SH-SY5Y (cell line): Measurements from ENCODE around the gene LMNA.

Source experiments
- GATA2 ChIP-seq: IDR thresholded peaks from 2 replicates; pipeline ENCODE4 v1.6.1; 2011; ENCODE audit warnings: mild to moderate bottlenecking, low read depth, low read length
- GATA3 ChIP-seq: IDR thresholded peaks from 2 replicates; pipeline ENCODE4 v1.6.1; 2011; ENCODE audit warnings: low read depth, mild to moderate bottlenecking, low read length, moderate library complexity

DNA sequence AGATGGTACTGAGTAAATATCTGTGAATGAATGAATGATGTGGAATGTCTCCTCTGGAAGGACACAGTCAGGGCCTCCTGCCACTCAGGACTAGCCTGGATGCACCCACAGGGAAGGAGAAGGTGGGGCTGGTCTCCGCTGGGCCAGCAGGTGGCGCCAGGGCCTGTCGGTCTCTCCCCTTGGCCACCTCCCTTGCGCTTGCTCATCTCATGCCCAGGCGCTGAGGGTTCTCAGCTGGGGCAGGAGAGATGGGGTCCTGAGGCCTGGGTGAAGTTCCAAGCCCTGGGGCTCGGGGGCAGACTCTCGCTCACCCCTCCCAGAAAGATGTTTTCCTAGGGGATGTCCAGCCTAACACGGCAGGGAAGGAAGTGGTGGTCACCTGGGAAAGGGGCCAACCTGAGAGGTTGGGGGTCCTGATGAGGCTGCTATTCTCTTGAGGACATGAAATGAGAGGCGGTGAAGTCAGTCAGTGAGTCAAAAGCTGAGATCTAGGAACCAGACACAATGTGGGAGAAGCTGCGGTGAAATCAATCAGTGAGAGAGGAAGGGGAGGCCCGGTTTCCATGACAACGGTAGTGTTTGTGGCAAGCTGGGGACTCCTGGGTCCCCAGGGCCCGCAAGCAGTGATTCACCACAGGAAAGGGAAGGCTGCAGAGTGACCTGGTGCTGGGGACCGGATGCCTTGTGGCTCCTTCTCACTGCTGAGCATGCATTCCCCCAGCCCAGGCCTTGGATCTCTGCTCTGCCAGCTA, 17.7 kb upstream of the LMNA start:
- no peak for TF ChIP-seq GATA2
- TF ChIP-seq GATA3: no peak
